HFFc6 (cell line): ENCODE data around the gene EFCC1. TPM values are rescaled to one million over a fixed set of nuclear protein-coding genes. Genes with fewer than 3 reads are reported as not detected.

ENCODE experiments used
- DNase-seq: peaks from one replicate; pipeline ENCODE4 v3.0.0-alpha.2; 2018
- H3K27ac Mint-ChIP-seq: 2 replicates; pipeline ENCODE4 v1.8.0; 2020; ENCODE audit warnings: mild to moderate bottlenecking, mixed read lengths
- H3K27me3 Mint-ChIP-seq: 2 replicates; pipeline ENCODE4 v1.8.0; 2021; ENCODE audit warnings: mild to moderate bottlenecking, moderate library complexity, mixed read lengths; ENCODE audit not compliant: insufficient read depth
- H3K36me3 Mint-ChIP-seq: 2 replicates; pipeline ENCODE4 v1.8.0; 2021; ENCODE audit warnings: low read depth, mixed read lengths
- H3K4me1 Mint-ChIP-seq: 2 replicates; pipeline ENCODE4 v1.8.0; 2020; ENCODE audit warnings: low read depth, mixed read lengths
- H3K4me3 Mint-ChIP-seq: 2 replicates; pipeline ENCODE4 v1.8.0; 2020; ENCODE audit warnings: mild to moderate bottlenecking, moderate library complexity, mixed read lengths
- H3K9me3 Mint-ChIP-seq: 2 replicates; pipeline ENCODE4 v1.8.0; 2020; ENCODE audit warnings: mild to moderate bottlenecking, mixed read lengths
- CTCF ChIP-seq: fragments of 200-600 bp; sonication (generic); IDR thresholded peaks from 2 replicates; pipeline ENCODE4 v1.5.0; 2021; ENCODE audit warnings: antibody characterized with exemption, mild to moderate bottlenecking
- total RNA-seq, 6 experiments: library from RNA; stranded (reverse); fragmentation: NEBNext Ultra II Directional; extraction: Animal tissue kit (Norgen Biotek cat#: 25700); gene quantifications; 2 replicates in 1 of 6; 3 replicates in 5 of 6; pipeline ENCODE4 v1.2.3, GENCODE V29; 2021

The EFCC1 gene
- total RNA-seq, 6 experiments from 2014 or later: not detected

GRCh38 chr3:129013491-129013891 is 12.4 kb downstream of the EFCC1 start:
- TF ChIP-seq CTCF: no peak
- Mint-ChIP-seq H3K27ac (no peak overlapping the region), H3K27me3 (peaks cover 34% of the 10 kb centered on the region), H3K36me3 (no peaks in the 10 kb centered on the region), H3K4me3 (no peak overlapping the region), H3K4me1 (peaks cover 6% of the 10 kb centered on the region; the same call in 1 of the 2 replicates), H3K9me3 (no peaks in the 10 kb centered on the region)
- DNase-seq: no peak

GRCh38 chr3:129014148-129014547 is 13.0 kb downstream of the EFCC1 start:
- Mint-ChIP-seq H3K27ac (no peak overlapping the region), H3K4me1 (peaks cover 6% of the 10 kb centered on the region; the same call in 1 of the 2 replicates), H3K4me3 (no peak overlapping the region), H3K27me3 (peaks cover 36% of the 10 kb centered on the region), H3K9me3 (no peaks in the 10 kb centered on the region), H3K36me3 (no peaks in the 10 kb centered on the region)
- no peak for TF ChIP-seq CTCF
- DNase-seq: no peak

- no peak overlapping the region for H3K27ac Mint-ChIP-seq
- peaks cover 6% of the 10 kb centered on the region; the same call in 1 of the 2 replicates for H3K4me1 Mint-ChIP-seq
- H3K4me3 Mint-ChIP-seq: no peak overlapping the region
These were observed 13.8 kb downstream of the EFCC1 start for GRCh38 chr3:129014793-129015345.

GRCh38 chr3:129015388-129016105 is 14.4 kb downstream of the EFCC1 start:
- peaks cover 6% of the 10 kb centered on the region; the same call in 1 of the 2 replicates for H3K4me1 Mint-ChIP-seq
- H3K4me3 Mint-ChIP-seq: no peak overlapping the region
- no peaks in the 10 kb centered on the region for H3K36me3 Mint-ChIP-seq
- no peak for TF ChIP-seq CTCF
- H3K9me3 Mint-ChIP-seq: no peaks in the 10 kb centered on the region
- no peak overlapping the region for H3K27ac Mint-ChIP-seq
- H3K27me3 Mint-ChIP-seq: peaks cover 37% of the 10 kb centered on the region
- no peak for DNase-seq

More at GRCh38 chr3:129014793-129015345, 13.8 kb downstream of the EFCC1 start:
- no peaks in the 10 kb centered on the region for H3K36me3 Mint-ChIP-seq
- no peak for TF ChIP-seq CTCF
- no peaks in the 10 kb centered on the region for H3K9me3 Mint-ChIP-seq
- no peak for DNase-seq
- H3K27me3 Mint-ChIP-seq: peaks cover 34% of the 10 kb centered on the region

- Mint-ChIP-seq H3K27ac (no peak overlapping the region), H3K4me3 (no peak overlapping the region), H3K4me1 (peaks cover 12% of the 10 kb centered on the region; the same call in 1 of the 2 replicates), H3K27me3 (peaks cover 39% of the 10 kb centered on the region), H3K36me3 (no peaks in the 10 kb centered on the region), H3K9me3 (no peaks in the 10 kb centered on the region)
- no peak for TF ChIP-seq CTCF
- no peak for DNase-seq
These were observed 15.2 kb downstream of the EFCC1 start for GRCh38 chr3:129016356-129016719.
